Caco-2 (cell line): ENCODE results near the gene PIPOX. TPM values are rescaled to one million over a fixed set of nuclear protein-coding genes. Genes with fewer than 3 reads are reported as not detected.

Source experiments
- BruUV-seq: library from RNA; stranded (reverse); fragments of 400-500 nt; replicated peaks from 2 replicates; lab custom pipeline; 2021; lab: Mats Ljungman, UMichigan
- CTCF ChIA-PET: fragments of 300-600 bp; sonication (Branson Sonifier 250); formaldehyde crosslinking; loops from one replicate; lab custom pipeline; 2022; ENCODE audit warnings: antibody characterized with exemption; lab: Charles Lee
- POLR2A ChIA-PET: fragments of 300-600 bp; sonication (Branson Sonifier 250); formaldehyde crosslinking; loops from one replicate; lab custom pipeline; 2022; ENCODE audit warnings: antibody characterized with exemption; lab: Charles Lee
- DNase-seq, 2 experiments: peaks; one replicate each; pipeline versions ENCODE4 v3.0.0 to v3.0.0-alpha.2; 2020 to 2022
- H3K27me3 ChIP-seq: replicated peaks from 2 replicates; pipeline ENCODE4 v1.6.0; 2011; ENCODE audit warnings: low read length; ENCODE audit not compliant: control insufficient read depth, insufficient read depth
- H3K36me3 ChIP-seq: 2 replicates; pipeline ENCODE4 v1.5.1; 2011; ENCODE audit warnings: low read length; ENCODE audit not compliant: control insufficient read depth, insufficient read depth
- H3K4me1 ChIP-seq: fragments of 250-450 bp; sonication (Bioruptor Pico); 2 replicates; pipeline ENCODE4 v1.5.1; 2020; ENCODE audit warnings: mild to moderate bottlenecking
- H3K4me3 ChIP-seq: 2 replicates; pipeline ENCODE4 v1.5.1; 2011; ENCODE audit warnings: low read depth, mild to moderate bottlenecking, control low read depth, low read length
- H3K9me3 ChIP-seq: fragments of 250-450 bp; sonication (Bioruptor Pico); 2 replicates; pipeline ENCODE4 v1.5.1; 2020; ENCODE audit warnings: mild to moderate bottlenecking, moderate library complexity
- H3K27ac Mint-ChIP-seq: one replicate; pipeline ENCODE4 v1.8.0; 2022; ENCODE audit warnings: mixed read lengths; ENCODE audit not compliant: unreplicated experiment
- H3K27me3 Mint-ChIP-seq: one replicate; pipeline ENCODE4 v1.8.0; 2022; ENCODE audit warnings: mixed read lengths; ENCODE audit not compliant: insufficient read depth, unreplicated experiment
- H3K36me3 Mint-ChIP-seq: one replicate; pipeline ENCODE4 v1.8.0; 2022; ENCODE audit warnings: mild to moderate bottlenecking, mixed read lengths; ENCODE audit not compliant: insufficient read depth, unreplicated experiment
- H3K4me1 Mint-ChIP-seq: one replicate; pipeline ENCODE4 v1.8.0; 2022; ENCODE audit warnings: low read depth, mixed read lengths; ENCODE audit not compliant: unreplicated experiment
- H3K4me3 Mint-ChIP-seq: one replicate; pipeline ENCODE4 v1.8.0; 2022; ENCODE audit warnings: mild to moderate bottlenecking, moderate library complexity, mixed read lengths; ENCODE audit not compliant: unreplicated experiment
- H3K9me3 Mint-ChIP-seq: one replicate; pipeline ENCODE4 v1.8.0; 2022; ENCODE audit warnings: mixed read lengths; ENCODE audit not compliant: unreplicated experiment
- CTCF ChIP-seq, 2 experiments: fragments of 200-600 bp in 1 of 2; IDR thresholded peaks; 1 replicate in 1 of 2; 2 replicates in 1 of 2; pipeline versions ENCODE4 v1.5.1 to v1.8.0; 2011 to 2022; ENCODE audit warnings: antibody characterized with exemption in 1 of 2, control low read depth in 1 of 2, inconsistent platforms in 1 of 2, low read depth in 1 of 2, low read length in 1 of 2, mild to moderate bottlenecking in 1 of 2, moderate library complexity in 1 of 2; ENCODE audit not compliant: insufficient read depth in 1 of 2, severe bottlenecking in 1 of 2, unreplicated experiment in 1 of 2
- intact Hi-C: fragments of 100-400 bp; cut with micrococcal nuclease; formaldehyde crosslinking; loops from one replicate; pipeline ENCODE4 v1.10.0; 2022; ENCODE audit not compliant: unreplicated experiment
- total RNA-seq: library from RNA; stranded (reverse); gene quantifications from 2 replicates; pipeline ENCODE4 v1.2.3, GENCODE V29; 2022

Gene PIPOX
- total RNA-seq, 1 experiment from 2014 or later: 2.2 TPM

DNA sequence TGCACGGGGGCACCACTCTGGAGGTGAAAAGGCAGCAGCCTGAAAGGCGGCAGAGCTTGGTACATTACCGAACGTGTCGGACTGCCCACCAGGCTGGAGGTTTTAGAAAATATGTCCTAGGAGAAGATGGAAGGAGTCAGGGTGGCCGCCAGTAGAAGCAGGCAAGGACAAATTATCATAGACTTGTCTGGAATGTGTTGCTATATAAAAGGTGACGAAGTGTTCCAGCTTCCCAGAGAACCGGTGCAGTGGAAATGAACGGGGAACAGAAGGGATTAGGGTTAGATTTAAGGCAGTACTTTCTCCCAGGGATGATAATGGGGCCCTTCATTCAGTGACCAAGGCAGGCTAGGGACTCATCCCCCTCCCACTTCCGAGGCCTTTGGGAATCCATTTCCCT lies 27.4 kb downstream of the PIPOX start:
- Mint-ChIP-seq H3K27ac (peak overlapping the region; percentile 8), H3K36me3 (no peaks in the 10 kb centered on the region), H3K9me3 (no peaks in the 10 kb centered on the region), H3K4me3 (no peak overlapping the region), H3K4me1 (no peaks in the 10 kb centered on the region), H3K27me3 (peaks cover 5% of the 10 kb centered on the region)
- no peaks in the 10 kb centered on the region; the same call in 1 of the 2 replicates for H3K36me3 ChIP-seq
- ChIA-PET POLR2A (no interaction called here), CTCF (interaction anchor here (1.2 kb wide), 1 partner anchor 105 kb away, joined by 5 read pairs; no protein-coding TSS in a partner anchor)
- no peak overlapping the region for H3K4me3 ChIP-seq
- no peak for DNase-seq
- H3K4me1 ChIP-seq: no peaks in the 10 kb centered on the region
- H3K27me3 ChIP-seq: no peaks in the 10 kb centered on the region
- no peaks in the 10 kb centered on the region for H3K9me3 ChIP-seq
- no peak for TF ChIP-seq CTCF (IDR thresholded peaks at IDR 0.05; ENCODE audit: insufficient read depth in 1 of 2, low read depth in 1 of 2, low read length in 1 of 2, severe bottlenecking in 1 of 2, unreplicated experiment in 1 of 2)
- no TSS peak for BruUV-seq
- intact Hi-C loops: no loop called here

DNA sequence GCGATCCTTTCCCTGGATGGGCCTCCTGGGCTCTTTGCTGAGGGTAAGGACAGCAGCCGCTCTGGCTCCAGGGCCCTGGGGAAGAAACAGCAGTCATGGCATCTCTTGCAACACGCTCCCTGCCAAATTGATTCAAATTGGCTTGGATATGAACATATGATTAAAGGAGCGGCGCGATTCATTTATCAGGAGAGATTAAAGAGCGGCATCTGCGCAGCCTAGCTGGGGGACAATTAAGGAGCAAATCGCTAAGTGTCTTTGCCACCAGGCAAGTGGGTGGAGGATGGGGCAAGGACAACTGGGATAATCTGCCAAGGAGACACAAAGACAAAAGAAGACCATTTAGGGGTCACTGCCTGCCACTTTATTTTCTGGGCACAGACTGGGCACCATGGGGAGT lies 27.8 kb downstream of the PIPOX start:
- no TSS peak for BruUV-seq
- no peaks in the 10 kb centered on the region for H3K9me3 Mint-ChIP-seq
- no peaks in the 10 kb centered on the region for H3K4me1 Mint-ChIP-seq
- H3K9me3 ChIP-seq: no peaks in the 10 kb centered on the region
- no peak overlapping the region for H3K4me3 Mint-ChIP-seq
- intact Hi-C loops: no loop called here
- no peaks in the 10 kb centered on the region for H3K4me1 ChIP-seq
- no peaks in the 10 kb centered on the region for H3K27me3 ChIP-seq
- CTCF ChIA-PET: no interaction called here
- POLR2A ChIA-PET: no interaction called here
- H3K36me3 ChIP-seq: no peaks in the 10 kb centered on the region; the same call in 1 of the 2 replicates
- no peak overlapping the region for H3K27ac Mint-ChIP-seq
- no peak for DNase-seq
- no peak for TF ChIP-seq CTCF (IDR thresholded peaks at IDR 0.05; ENCODE audit: insufficient read depth in 1 of 2, low read depth in 1 of 2, low read length in 1 of 2, severe bottlenecking in 1 of 2, unreplicated experiment in 1 of 2)
- peaks cover 5% of the 10 kb centered on the region for H3K27me3 Mint-ChIP-seq
- no peak overlapping the region for H3K4me3 ChIP-seq
- H3K36me3 Mint-ChIP-seq: no peaks in the 10 kb centered on the region

- no peak for TF ChIP-seq CTCF (IDR thresholded peaks at IDR 0.05; ENCODE audit: insufficient read depth in 1 of 2, low read depth in 1 of 2, low read length in 1 of 2, severe bottlenecking in 1 of 2, unreplicated experiment in 1 of 2)
- ChIA-PET POLR2A (interaction anchor here (0.6 kb wide), 1 partner anchor 564 kb away, joined by 8 read pairs; no protein-coding TSS in a partner anchor), CTCF (no interaction called here)
- Histone ChIP-seq H3K36me3 (no peaks in the 10 kb centered on the region; the same call in 1 of the 2 replicates), H3K27me3 (no peaks in the 10 kb centered on the region), H3K4me3 (no peak overlapping the region), H3K4me1 (no peaks in the 10 kb centered on the region), H3K9me3 (no peaks in the 10 kb centered on the region)
- intact Hi-C loops: no loop called here
- BruUV-seq: no TSS peak
- Mint-ChIP-seq H3K4me1 (no peaks in the 10 kb centered on the region), H3K9me3 (no peaks in the 10 kb centered on the region), H3K36me3 (no peaks in the 10 kb centered on the region), H3K27ac (no peak overlapping the region), H3K27me3 (peaks cover 5% of the 10 kb centered on the region), H3K4me3 (no peak overlapping the region)
- no peak for DNase-seq
Measured at GRCh38 chr17:29071303-29071702, 28.4 kb downstream of the PIPOX start.
